HL-60/S4 treated with retinoic acid at 250 ng/mL for 4 days and 3 days (cell line): ENCODE data around the gene TMEM89.

Experiments used
- in situ Hi-C: fragments of 300-500 bp; cut with MboI; formaldehyde crosslinking; loops from 2 replicates; pipeline ENCODE4 v1.7.0; 2022; ENCODE audit warnings: low sequenced_read_pairs

TMEM89 gene

GRCh38 chr3:48621461-48621869 is at the start of gene TMEM89:
Gene TMEM89 (minus strand): TSS chr3:48621769. CDS start chr3:48621756, 13 bp downstream.
- in situ Hi-C loops = no loop called here

GRCh38 chr3:48664929-48665328 is 43.4 kb upstream of the TMEM89 start:
- in situ Hi-C loops = no loop called here

- in situ Hi-C loops = no loop called here
Measured at GRCh38 chr3:48664313-48664644, 42.7 kb upstream of the TMEM89 start.

- in situ Hi-C loops = no loop called here
Measured at GRCh38 chr3:48663489-48664312, 42.1 kb upstream of the TMEM89 start.

- in situ Hi-C loops = no loop called here
Measured at GRCh38 chr3:48662753-48663488, 41.4 kb upstream of the TMEM89 start, which contains the start of gene CELSR3. Gene CELSR3 (minus strand): TSS chr3:48662886. CDS start chr3:48662634, 252 bp downstream.

GRCh38 chr3:48662145-48662752 is 40.7 kb upstream of the TMEM89 start:
- in situ Hi-C loops = no loop called here

GRCh38 chr3:48661501-48662144 is 40.1 kb upstream of the TMEM89 start:
- in situ Hi-C loops = no loop called here

- in situ Hi-C loops = no loop called here
Measured at GRCh38 chr3:48660800-48661400, 39.3 kb upstream of the TMEM89 start.

- in situ Hi-C loops = no loop called here
Measured at GRCh38 chr3:48656841-48657281, 35.3 kb upstream of the TMEM89 start.

GRCh38 chr3:48656061-48656840 is 34.7 kb upstream of the TMEM89 start:
- in situ Hi-C loops = no loop called here

GRCh38 chr3:48655606-48656005 is 34.0 kb upstream of the TMEM89 start:
- in situ Hi-C loops = no loop called here

- in situ Hi-C loops = no loop called here
Measured at GRCh38 chr3:48655063-48655462, 33.5 kb upstream of the TMEM89 start.

- in situ Hi-C loops = no loop called here
Measured at GRCh38 chr3:48652923-48653715, 31.6 kb upstream of the TMEM89 start.

- in situ Hi-C loops = no loop called here
Measured at GRCh38 chr3:48651771-48652170, 30.2 kb upstream of the TMEM89 start.

GRCh38 chr3:48650723-48651122 is 29.2 kb upstream of the TMEM89 start:
- in situ Hi-C loops = no loop called here

- in situ Hi-C loops = no loop called here
Measured at GRCh38 chr3:48648188-48648850, 26.8 kb upstream of the TMEM89 start.

GRCh38 chr3:48647714-48648113 is 26.1 kb upstream of the TMEM89 start:
- in situ Hi-C loops = no loop called here

GRCh38 chr3:48644898-48645760 is 23.6 kb upstream of the TMEM89 start:
- in situ Hi-C loops = no loop called here
